ENCODE results near the gene YJEFN3.

The YJEFN3 gene

GRCh38 chr19:19523177-19523576 is 5.5 kb upstream of the YJEFN3 start:
- in situ Hi-C loops (cut with MboI; ENCODE audit: low pct_unique_long_range_greater_than_20kb, low sequenced_read_pairs, unreplicated experiment): loop anchor here (10.0 kb wide), 1 partner anchor 122 kb away; the partner anchor contains the start of gene GMIP

GRCh38 chr19:19524053-19524452 is 4.7 kb upstream of the YJEFN3 start:
- TF ChIP-seq CTCF (IDR thresholded peaks at IDR 0.05; ENCODE audit: extremely low read depth, insufficient read depth, missing control alignments): peak; percentile 23

More at GRCh38 chr19:19523177-19523576, 5.5 kb upstream of the YJEFN3 start:
- DNase-seq (ENCODE audit: low spot score): no peak
- no peak for TF ChIP-seq CTCF (IDR thresholded peaks at IDR 0.05; ENCODE audit: extremely low read depth, insufficient read depth, missing control alignments)

GRCh38 chr19:19525611-19526380 is 2.9 kb upstream of the YJEFN3 start:
- no peak for TF ChIP-seq CTCF (IDR thresholded peaks at IDR 0.05; ENCODE audit: extremely low read depth, insufficient read depth, missing control alignments)
- DNase-seq (ENCODE audit: low spot score): no peak
- in situ Hi-C loops (cut with MboI; ENCODE audit: low pct_unique_long_range_greater_than_20kb, low sequenced_read_pairs, unreplicated experiment): loop anchor here (10.0 to 25.0 kb wide), 3 partner anchors 119 to 712 kb away; partner anchors contain the start of gene GMIP

More at GRCh38 chr19:19524053-19524452, 4.7 kb upstream of the YJEFN3 start:
- DNase-seq (ENCODE audit: low spot score): no peak
- in situ Hi-C loops (cut with MboI; ENCODE audit: low pct_unique_long_range_greater_than_20kb, low sequenced_read_pairs, unreplicated experiment): loop anchor here (10.0 kb wide), 1 partner anchor 121 kb away; the partner anchor contains the start of gene GMIP

GRCh38 chr19:19526581-19527370 is 1.9 kb upstream of the YJEFN3 start:
- in situ Hi-C loops (cut with MboI; ENCODE audit: low pct_unique_long_range_greater_than_20kb, low sequenced_read_pairs, unreplicated experiment): loop anchor here (10.0 to 25.0 kb wide), 3 partner anchors 118 to 711 kb away; partner anchors contain the start of gene GMIP
- peak; percentile 89 for DNase-seq (ENCODE audit: low spot score)

GRCh38 chr19:19527371-19527656 is 1.4 kb upstream of the YJEFN3 start:
- in situ Hi-C loops (cut with MboI; ENCODE audit: low pct_unique_long_range_greater_than_20kb, low sequenced_read_pairs, unreplicated experiment): loop anchor here (10.0 to 25.0 kb wide), 3 partner anchors 117 to 710 kb away; partner anchors contain the start of gene GMIP
- TF ChIP-seq CTCF (IDR thresholded peaks at IDR 0.05; ENCODE audit: extremely low read depth, insufficient read depth, missing control alignments): no peak
- no peak for DNase-seq (ENCODE audit: low spot score)

More at GRCh38 chr19:19526581-19527370, 1.9 kb upstream of the YJEFN3 start:
- TF ChIP-seq CTCF (IDR thresholded peaks at IDR 0.05; ENCODE audit: extremely low read depth, insufficient read depth, missing control alignments): no peak

Data from GM13977 (cell line).